WTC11 (cell line): Measurements from ENCODE around the gene UBR2. TPM values are rescaled to one million over a fixed set of nuclear protein-coding genes. Genes with fewer than 3 reads are reported as not detected.
A peak's percentile ranks its signal among the peaks of the same experiment; 100 is the strongest.

Source experiments
- ATAC-seq: fragments of 200-7000 bp; cut with Tn5 transposase; 2 replicates; pipeline ENCODE4 v1.10.0; 2021; ENCODE audit warnings: mild to moderate bottlenecking, moderate library complexity
- CTCF ChIA-PET: fragments of 300-600 bp; sonication (Branson Sonifier 250); formaldehyde crosslinking; loops from one replicate; lab custom pipeline; 2021; ENCODE audit warnings: antibody characterized with exemption; lab: Charles Lee
- POLR2A ChIA-PET: fragments of 350-600 bp; sonication (Branson Sonifier 250); formaldehyde crosslinking; loops from one replicate; lab custom pipeline; 2021; ENCODE audit warnings: antibody characterized with exemption; lab: Charles Lee
- DNase-seq: peaks from one replicate; pipeline ENCODE4 v3.0.0; 2021; ENCODE audit warnings: low spot score
- H3K27ac Mint-ChIP-seq: 2 replicates; pipeline ENCODE4 v1.8.0; 2021; ENCODE audit warnings: mixed read lengths
- H3K27me3 Mint-ChIP-seq: 2 replicates; pipeline ENCODE4 v1.8.0; 2021; ENCODE audit warnings: low read depth, mild to moderate bottlenecking, moderate library complexity, mixed read lengths
- H3K36me3 Mint-ChIP-seq: 2 replicates; pipeline ENCODE4 v1.8.0; 2021; ENCODE audit warnings: mixed read lengths
- H3K4me1 Mint-ChIP-seq: 2 replicates; pipeline ENCODE4 v1.8.0; 2022; ENCODE audit warnings: mixed read lengths
- H3K4me3 Mint-ChIP-seq: 2 replicates; pipeline ENCODE4 v1.8.0; 2021; ENCODE audit warnings: mild to moderate bottlenecking, moderate library complexity, mixed read lengths
- H3K9me3 Mint-ChIP-seq: 2 replicates; pipeline ENCODE4 v1.8.0; 2021; ENCODE audit warnings: mixed read lengths
- ELF4 ChIP-seq: sonication (generic); formaldehyde crosslinking; IDR thresholded peaks from 2 replicates; pipeline ENCODE4 v1.8.1; 2022; ENCODE audit warnings: low read depth, mild to moderate bottlenecking, moderate library complexity, missing genetic modification reagents
- EMX1 ChIP-seq: fragments of 250-450 bp; sonication (Bioruptor Pico); IDR thresholded peaks from 2 replicates; pipeline ENCODE4 v1.8.0; 2021; ENCODE audit warnings: mild to moderate bottlenecking
- FOXJ3 ChIP-seq: sonication (generic); formaldehyde crosslinking; IDR thresholded peaks from 2 replicates; pipeline ENCODE4 v1.9.0; 2021; ENCODE audit warnings: missing genetic modification reagents, mild to moderate bottlenecking, borderline replicate concordance
- GRHL2 ChIP-seq: fragments of 250-450 bp; sonication (Bioruptor Pico); IDR thresholded peaks from 2 replicates; pipeline ENCODE4 v1.8.0; 2022; ENCODE audit warnings: mild to moderate bottlenecking, moderate library complexity; ENCODE audit not compliant: insufficient replicate concordance, severe bottlenecking
- GTF2I ChIP-seq: fragments of 250-450 bp; sonication (Bioruptor Pico); conservative IDR thresholded peaks from 2 replicates; pipeline ENCODE4 v1.4.0; 2021; ENCODE audit warnings: mild to moderate bottlenecking
- JAZF1 ChIP-seq: fragments of 250-450 bp; sonication (Bioruptor Pico); IDR thresholded peaks from 2 replicates; pipeline ENCODE4 v1.9.0; 2021; ENCODE audit warnings: moderate library complexity, mild to moderate bottlenecking, inconsistent platforms
- NFYB ChIP-seq: sonication (generic); formaldehyde crosslinking; conservative IDR thresholded peaks from 2 replicates; pipeline ENCODE4 v1.8.0; 2022; ENCODE audit warnings: low read depth, missing genetic modification reagents
- SP1 ChIP-seq: sonication (generic); formaldehyde crosslinking; conservative IDR thresholded peaks from 2 replicates; pipeline ENCODE4 v1.8.1; 2022; ENCODE audit warnings: missing genetic modification reagents
- ZNF219 ChIP-seq: sonication (generic); formaldehyde crosslinking; IDR thresholded peaks from 2 replicates; pipeline ENCODE4 v1.8.0; 2023; ENCODE audit warnings: missing genetic modification reagents, mild to moderate bottlenecking, borderline replicate concordance
- ZNF232 ChIP-seq: sonication (generic); formaldehyde crosslinking; IDR thresholded peaks from 2 replicates; pipeline ENCODE4 v1.8.0; 2022; ENCODE audit warnings: mild to moderate bottlenecking, missing genetic modification reagents
- ZNF263 ChIP-seq: sonication (generic); formaldehyde crosslinking; IDR thresholded peaks from 2 replicates; pipeline ENCODE4 v1.8.1; 2022; ENCODE audit warnings: low read depth, mild to moderate bottlenecking, moderate library complexity, missing genetic modification reagents
- total RNA-seq: library from RNA; stranded (reverse); gene quantifications from 3 replicates; pipeline ENCODE4 v1.2.3, GENCODE V29; 2021
- TF ChIP-seq, protein P1 (sequence below): fragments of 200-600 bp; IDR thresholded peaks from 2 replicates; pipeline ENCODE4 v1.8.0; 2022; ENCODE audit warnings: antibody characterized with exemption
- TF ChIP-seq, protein P2 (sequence below): fragments of 250-450 bp; sonication (Bioruptor Pico); conservative IDR thresholded peaks from 2 replicates; pipeline ENCODE4 v1.9.0; 2021; ENCODE audit warnings: mild to moderate bottlenecking
- TF ChIP-seq, protein P3 (sequence below): sonication (generic); formaldehyde crosslinking; conservative IDR thresholded peaks from 2 replicates; pipeline ENCODE4 v1.8.1; 2023; ENCODE audit warnings: mild to moderate bottlenecking, low read depth, missing genetic modification reagents, moderate library complexity
- TF ChIP-seq, protein P4 (sequence below): sonication (generic); formaldehyde crosslinking; IDR thresholded peaks from 2 replicates; pipeline ENCODE4 v1.8.1; 2023; ENCODE audit warnings: mild to moderate bottlenecking, missing genetic modification reagents
- TF ChIP-seq, protein P5 (sequence below): sonication (generic); formaldehyde crosslinking; IDR thresholded peaks from 2 replicates; pipeline ENCODE4 v1.8.0; 2023; ENCODE audit warnings: mild to moderate bottlenecking, missing genetic modification reagents
- TF ChIP-seq, protein P6 (sequence below): sonication (generic); formaldehyde crosslinking; IDR thresholded peaks from 2 replicates; pipeline ENCODE4 v1.8.0; 2023; ENCODE audit warnings: missing genetic modification reagents
- TF ChIP-seq, protein P7 (sequence below): sonication (generic); formaldehyde crosslinking; IDR thresholded peaks from 2 replicates; pipeline ENCODE4 v1.8.1; 2022; ENCODE audit warnings: missing genetic modification reagents, borderline replicate concordance

Gene UBR2
- total RNA-seq, 1 experiment from 2014 or later: 18.8 TPM

GRCh38 chr6:42661540-42662153 is 97.8 kb downstream of the UBR2 start:
- Mint-ChIP-seq H3K36me3 (peaks cover 44% of the 10 kb centered on the region), H3K4me1 (no peaks in the 10 kb centered on the region), H3K4me3 (no peak overlapping the region), H3K27ac (no peak overlapping the region), H3K9me3 (no peaks in the 10 kb centered on the region), H3K27me3 (no peaks in the 10 kb centered on the region)
- ChIA-PET POLR2A (interaction anchor here (0.5 kb wide), 1 partner anchor 268 kb away, joined by 4 read pairs; the partner anchor contains the start of gene CNPY3), CTCF (interaction anchor here (0.5 to 1.6 kb wide), 43 partner anchors 11 to 268 kb away, joined by 3 to 46 read pairs (median 4); partner anchors contain the start of genes BICRAL, CNPY3, RPL7L1 and TBCC)
- TF ChIP-seq, protein P1, sequence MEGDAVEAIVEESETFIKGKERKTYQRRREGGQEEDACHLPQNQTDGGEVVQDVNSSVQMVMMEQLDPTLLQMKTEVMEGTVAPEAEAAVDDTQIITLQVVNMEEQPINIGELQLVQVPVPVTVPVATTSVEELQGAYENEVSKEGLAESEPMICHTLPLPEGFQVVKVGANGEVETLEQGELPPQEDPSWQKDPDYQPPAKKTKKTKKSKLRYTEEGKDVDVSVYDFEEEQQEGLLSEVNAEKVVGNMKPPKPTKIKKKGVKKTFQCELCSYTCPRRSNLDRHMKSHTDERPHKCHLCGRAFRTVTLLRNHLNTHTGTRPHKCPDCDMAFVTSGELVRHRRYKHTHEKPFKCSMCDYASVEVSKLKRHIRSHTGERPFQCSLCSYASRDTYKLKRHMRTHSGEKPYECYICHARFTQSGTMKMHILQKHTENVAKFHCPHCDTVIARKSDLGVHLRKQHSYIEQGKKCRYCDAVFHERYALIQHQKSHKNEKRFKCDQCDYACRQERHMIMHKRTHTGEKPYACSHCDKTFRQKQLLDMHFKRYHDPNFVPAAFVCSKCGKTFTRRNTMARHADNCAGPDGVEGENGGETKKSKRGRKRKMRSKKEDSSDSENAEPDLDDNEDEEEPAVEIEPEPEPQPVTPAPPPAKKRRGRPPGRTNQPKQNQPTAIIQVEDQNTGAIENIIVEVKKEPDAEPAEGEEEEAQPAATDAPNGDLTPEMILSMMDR: peak; percentile 83
- TF ChIP-seq ELF4 (CRISPR knock-in tag) (no peak), JAZF1 (no peak), GTF2I (CRISPR knock-in tag) (no peak), ZNF263 (no peak)
- DNase-seq (peak; percentile 78), ATAC-seq (peak; percentile 85)

DNA sequence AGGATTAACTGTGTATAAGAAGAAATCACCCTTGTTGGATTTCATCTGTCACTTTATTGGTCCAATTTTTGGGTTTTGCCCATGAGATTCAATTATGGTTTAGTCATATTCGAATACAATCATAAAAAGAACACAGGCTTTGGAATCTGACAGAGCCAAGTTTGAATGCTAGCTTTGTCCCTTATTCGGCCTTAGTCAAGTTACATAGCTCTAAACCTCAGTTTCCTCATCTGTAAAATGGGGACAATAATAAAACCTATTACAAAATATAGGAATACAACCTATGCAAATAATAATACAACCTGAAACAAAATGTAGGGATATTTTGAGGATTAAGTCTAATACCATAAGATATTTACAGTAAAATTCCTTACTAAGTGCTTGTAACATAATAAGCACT is 100.9 kb downstream of the UBR2 start:
- no peak for DNase-seq
- TF ChIP-seq EMX1 (CRISPR knock-in tag) (no peak), FOXJ3 (CRISPR knock-in tag) (no peak), SP1 (CRISPR knock-in tag) (no peak), ZNF232 (no peak), ZNF219 (CRISPR knock-in tag) (no peak), NFYB (CRISPR knock-in tag) (no peak), GRHL2 (CRISPR knock-in tag) (no peak)
- TF ChIP-seq, protein P2, sequence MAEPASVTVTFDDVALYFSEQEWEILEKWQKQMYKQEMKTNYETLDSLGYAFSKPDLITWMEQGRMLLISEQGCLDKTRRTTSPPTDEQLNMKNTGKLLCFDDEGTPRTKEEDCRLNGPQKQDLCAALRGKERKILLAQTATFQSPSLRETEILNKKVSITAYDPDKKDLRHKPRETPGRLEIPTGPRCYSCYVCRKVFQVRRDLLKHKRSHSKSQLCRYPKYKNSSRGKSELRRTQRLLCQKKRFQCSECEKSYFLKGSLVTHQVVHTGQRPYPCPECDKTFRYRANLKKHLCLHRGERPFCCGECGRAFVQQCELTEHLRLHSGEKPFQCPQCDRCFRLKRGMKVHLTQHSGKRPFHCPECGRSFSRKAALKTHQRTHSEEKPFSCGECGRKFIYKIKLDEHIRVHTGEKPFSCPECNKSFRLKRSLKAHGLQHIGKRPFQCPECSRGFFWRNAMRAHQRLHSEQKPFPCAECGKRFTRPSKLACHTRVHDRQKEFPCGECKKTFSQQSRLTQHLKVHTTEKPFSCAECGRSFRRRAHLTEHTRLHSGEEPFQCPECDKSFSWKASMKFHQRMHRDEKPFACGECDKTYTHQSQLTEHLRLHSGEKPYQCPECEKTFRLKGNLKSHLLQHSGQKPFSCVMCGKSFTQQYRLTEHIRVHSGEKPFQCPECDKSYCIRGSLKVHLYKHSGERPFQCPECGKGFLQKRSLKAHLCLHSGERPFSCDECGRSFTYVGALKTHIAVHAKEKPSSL: no peak
- TF ChIP-seq, protein P3, sequence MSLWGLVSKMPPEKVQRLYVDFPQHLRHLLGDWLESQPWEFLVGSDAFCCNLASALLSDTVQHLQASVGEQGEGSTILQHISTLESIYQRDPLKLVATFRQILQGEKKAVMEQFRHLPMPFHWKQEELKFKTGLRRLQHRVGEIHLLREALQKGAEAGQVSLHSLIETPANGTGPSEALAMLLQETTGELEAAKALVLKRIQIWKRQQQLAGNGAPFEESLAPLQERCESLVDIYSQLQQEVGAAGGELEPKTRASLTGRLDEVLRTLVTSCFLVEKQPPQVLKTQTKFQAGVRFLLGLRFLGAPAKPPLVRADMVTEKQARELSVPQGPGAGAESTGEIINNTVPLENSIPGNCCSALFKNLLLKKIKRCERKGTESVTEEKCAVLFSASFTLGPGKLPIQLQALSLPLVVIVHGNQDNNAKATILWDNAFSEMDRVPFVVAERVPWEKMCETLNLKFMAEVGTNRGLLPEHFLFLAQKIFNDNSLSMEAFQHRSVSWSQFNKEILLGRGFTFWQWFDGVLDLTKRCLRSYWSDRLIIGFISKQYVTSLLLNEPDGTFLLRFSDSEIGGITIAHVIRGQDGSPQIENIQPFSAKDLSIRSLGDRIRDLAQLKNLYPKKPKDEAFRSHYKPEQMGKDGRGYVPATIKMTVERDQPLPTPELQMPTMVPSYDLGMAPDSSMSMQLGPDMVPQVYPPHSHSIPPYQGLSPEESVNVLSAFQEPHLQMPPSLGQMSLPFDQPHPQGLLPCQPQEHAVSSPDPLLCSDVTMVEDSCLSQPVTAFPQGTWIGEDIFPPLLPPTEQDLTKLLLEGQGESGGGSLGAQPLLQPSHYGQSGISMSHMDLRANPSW (CRISPR knock-in tag): no peak
- TF ChIP-seq, protein P4, sequence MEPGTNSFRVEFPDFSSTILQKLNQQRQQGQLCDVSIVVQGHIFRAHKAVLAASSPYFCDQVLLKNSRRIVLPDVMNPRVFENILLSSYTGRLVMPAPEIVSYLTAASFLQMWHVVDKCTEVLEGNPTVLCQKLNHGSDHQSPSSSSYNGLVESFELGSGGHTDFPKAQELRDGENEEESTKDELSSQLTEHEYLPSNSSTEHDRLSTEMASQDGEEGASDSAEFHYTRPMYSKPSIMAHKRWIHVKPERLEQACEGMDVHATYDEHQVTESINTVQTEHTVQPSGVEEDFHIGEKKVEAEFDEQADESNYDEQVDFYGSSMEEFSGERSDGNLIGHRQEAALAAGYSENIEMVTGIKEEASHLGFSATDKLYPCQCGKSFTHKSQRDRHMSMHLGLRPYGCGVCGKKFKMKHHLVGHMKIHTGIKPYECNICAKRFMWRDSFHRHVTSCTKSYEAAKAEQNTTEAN (CRISPR knock-in tag): no peak
- TF ChIP-seq, protein P5, sequence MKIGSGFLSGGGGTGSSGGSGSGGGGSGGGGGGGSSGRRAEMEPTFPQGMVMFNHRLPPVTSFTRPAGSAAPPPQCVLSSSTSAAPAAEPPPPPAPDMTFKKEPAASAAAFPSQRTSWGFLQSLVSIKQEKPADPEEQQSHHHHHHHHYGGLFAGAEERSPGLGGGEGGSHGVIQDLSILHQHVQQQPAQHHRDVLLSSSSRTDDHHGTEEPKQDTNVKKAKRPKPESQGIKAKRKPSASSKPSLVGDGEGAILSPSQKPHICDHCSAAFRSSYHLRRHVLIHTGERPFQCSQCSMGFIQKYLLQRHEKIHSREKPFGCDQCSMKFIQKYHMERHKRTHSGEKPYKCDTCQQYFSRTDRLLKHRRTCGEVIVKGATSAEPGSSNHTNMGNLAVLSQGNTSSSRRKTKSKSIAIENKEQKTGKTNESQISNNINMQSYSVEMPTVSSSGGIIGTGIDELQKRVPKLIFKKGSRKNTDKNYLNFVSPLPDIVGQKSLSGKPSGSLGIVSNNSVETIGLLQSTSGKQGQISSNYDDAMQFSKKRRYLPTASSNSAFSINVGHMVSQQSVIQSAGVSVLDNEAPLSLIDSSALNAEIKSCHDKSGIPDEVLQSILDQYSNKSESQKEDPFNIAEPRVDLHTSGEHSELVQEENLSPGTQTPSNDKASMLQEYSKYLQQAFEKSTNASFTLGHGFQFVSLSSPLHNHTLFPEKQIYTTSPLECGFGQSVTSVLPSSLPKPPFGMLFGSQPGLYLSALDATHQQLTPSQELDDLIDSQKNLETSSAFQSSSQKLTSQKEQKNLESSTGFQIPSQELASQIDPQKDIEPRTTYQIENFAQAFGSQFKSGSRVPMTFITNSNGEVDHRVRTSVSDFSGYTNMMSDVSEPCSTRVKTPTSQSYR (CRISPR knock-in tag): no peak
- TF ChIP-seq, protein P6, sequence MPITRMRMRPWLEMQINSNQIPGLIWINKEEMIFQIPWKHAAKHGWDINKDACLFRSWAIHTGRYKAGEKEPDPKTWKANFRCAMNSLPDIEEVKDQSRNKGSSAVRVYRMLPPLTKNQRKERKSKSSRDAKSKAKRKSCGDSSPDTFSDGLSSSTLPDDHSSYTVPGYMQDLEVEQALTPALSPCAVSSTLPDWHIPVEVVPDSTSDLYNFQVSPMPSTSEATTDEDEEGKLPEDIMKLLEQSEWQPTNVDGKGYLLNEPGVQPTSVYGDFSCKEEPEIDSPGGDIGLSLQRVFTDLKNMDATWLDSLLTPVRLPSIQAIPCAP (CRISPR knock-in tag): no peak
- TF ChIP-seq, protein P7, sequence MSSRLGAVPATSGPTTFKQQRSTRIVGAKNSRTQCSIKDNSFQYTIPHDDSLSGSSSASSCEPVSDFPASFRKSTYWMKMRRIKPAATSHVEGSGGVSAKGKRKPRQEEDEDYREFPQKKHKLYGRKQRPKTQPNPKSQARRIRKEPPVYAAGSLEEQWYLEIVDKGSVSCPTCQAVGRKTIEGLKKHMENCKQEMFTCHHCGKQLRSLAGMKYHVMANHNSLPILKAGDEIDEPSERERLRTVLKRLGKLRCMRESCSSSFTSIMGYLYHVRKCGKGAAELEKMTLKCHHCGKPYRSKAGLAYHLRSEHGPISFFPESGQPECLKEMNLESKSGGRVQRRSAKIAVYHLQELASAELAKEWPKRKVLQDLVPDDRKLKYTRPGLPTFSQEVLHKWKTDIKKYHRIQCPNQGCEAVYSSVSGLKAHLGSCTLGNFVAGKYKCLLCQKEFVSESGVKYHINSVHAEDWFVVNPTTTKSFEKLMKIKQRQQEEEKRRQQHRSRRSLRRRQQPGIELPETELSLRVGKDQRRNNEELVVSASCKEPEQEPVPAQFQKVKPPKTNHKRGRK (CRISPR knock-in tag): no peak

More for the DNA sequence above, 100.9 kb downstream of the UBR2 start:
- H3K27ac Mint-ChIP-seq: no peak overlapping the region
- H3K36me3 Mint-ChIP-seq: peaks cover 34% of the 10 kb centered on the region
- ATAC-seq: no peak
- no peaks in the 10 kb centered on the region for H3K27me3 Mint-ChIP-seq
- H3K4me3 Mint-ChIP-seq: no peak overlapping the region
- no peaks in the 10 kb centered on the region for H3K9me3 Mint-ChIP-seq
- POLR2A ChIA-PET: no interaction called here
- H3K4me1 Mint-ChIP-seq: no peaks in the 10 kb centered on the region
- CTCF ChIA-PET: interaction anchor here (1.9 kb wide), 1 partner anchor 62 kb away, joined by 8 read pairs; no protein-coding TSS in a partner anchor
